GM18502 (cell line): ENCODE measurements around the gene GSC2.

Experiments
- ATAC-seq: cut with Tn5 transposase; IDR thresholded peaks from one replicate; pipeline ENCODE4 v1.9.1; 2021; ENCODE audit warnings: mild to moderate bottlenecking; ENCODE audit not compliant: unreplicated experiment, poor library complexity

The GSC2 gene

GRCh38 chr22:19137384-19138216 is 12.5 kb downstream of the GSC2 start:
- no peak for ATAC-seq

- no peak for ATAC-seq
These were observed 13.2 kb downstream of the GSC2 start for GRCh38 chr22:19136915-19137314.

- ATAC-seq = no peak
These were observed 15.2 kb downstream of the GSC2 start for GRCh38 chr22:19134874-19135273.

- no peak for ATAC-seq
These were observed 15.8 kb downstream of the GSC2 start for GRCh38 chr22:19134176-19134831.

- ATAC-seq = no peak
These were observed 16.5 kb downstream of the GSC2 start for GRCh38 chr22:19133561-19133960.

- no peak for ATAC-seq
These were observed 17.2 kb downstream of the GSC2 start for GRCh38 chr22:19132693-19133400.

- ATAC-seq = no peak
These were observed 17.9 kb downstream of the GSC2 start for GRCh38 chr22:19132153-19132552.

- no peak for ATAC-seq
These were observed 18.4 kb downstream of the GSC2 start for GRCh38 chr22:19131685-19132015.

- no peak for ATAC-seq
These were observed 19.0 kb downstream of the GSC2 start, which contains the start of gene TSSK2 for GRCh38 chr22:19130959-19131684. Gene TSSK2, plus strand, starts transcription at chr22:19131308. Its CDS starts 92 bp downstream, at chr22:19131400.

GRCh38 chr22:19129871-19130270 is 20.2 kb downstream of the GSC2 start:
- ATAC-seq = no peak

GRCh38 chr22:19128946-19129727 is 21.0 kb downstream of the GSC2 start:
- ATAC-seq = no peak

- no peak for ATAC-seq
These were observed 22.1 kb downstream of the GSC2 start for GRCh38 chr22:19128009-19128401.

GRCh38 chr22:19127329-19128008 is 22.6 kb downstream of the GSC2 start:
- no peak for ATAC-seq

GRCh38 chr22:19126309-19127273 is 23.5 kb downstream of the GSC2 start:
- no peak for ATAC-seq

- no peak for ATAC-seq
These were observed 24.4 kb downstream of the GSC2 start for GRCh38 chr22:19125474-19126308.

GRCh38 chr22:19125011-19125410 is 25.1 kb downstream of the GSC2 start:
- ATAC-seq = no peak

GRCh38 chr22:19124377-19124776 is 25.7 kb downstream of the GSC2 start:
- no peak for ATAC-seq
